ENCODE data around the gene DHRS7B. TPM values are rescaled to one million over a fixed set of nuclear protein-coding genes. Genes with fewer than 3 reads are reported as not detected.

Gene DHRS7B
- total RNA-seq, 4 donors from 2014 or later: 17.0 to 44.2 (median 37.4) TPM

DNA sequence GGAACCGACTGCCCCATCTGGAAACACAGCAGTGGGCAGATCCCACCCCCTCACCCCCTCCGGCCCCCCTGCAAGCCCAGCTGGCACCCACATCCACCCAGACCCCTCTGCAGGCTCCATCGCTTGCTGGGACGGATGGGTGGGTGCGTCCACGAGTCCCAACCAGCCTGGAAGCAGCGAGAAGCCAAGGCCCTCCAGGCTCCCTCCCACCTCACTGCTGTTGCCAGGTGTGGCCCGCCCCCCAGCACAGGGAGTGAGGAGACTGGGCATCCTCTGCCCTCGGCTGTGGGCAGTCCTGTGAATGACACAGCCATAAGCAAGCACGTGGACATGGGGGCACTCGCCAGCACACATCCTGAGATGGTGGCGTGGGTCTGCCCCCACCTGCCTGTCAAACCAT, 75.7 kb downstream of the DHRS7B start:
- peak; percentile 35 for ATAC-seq

DNA sequence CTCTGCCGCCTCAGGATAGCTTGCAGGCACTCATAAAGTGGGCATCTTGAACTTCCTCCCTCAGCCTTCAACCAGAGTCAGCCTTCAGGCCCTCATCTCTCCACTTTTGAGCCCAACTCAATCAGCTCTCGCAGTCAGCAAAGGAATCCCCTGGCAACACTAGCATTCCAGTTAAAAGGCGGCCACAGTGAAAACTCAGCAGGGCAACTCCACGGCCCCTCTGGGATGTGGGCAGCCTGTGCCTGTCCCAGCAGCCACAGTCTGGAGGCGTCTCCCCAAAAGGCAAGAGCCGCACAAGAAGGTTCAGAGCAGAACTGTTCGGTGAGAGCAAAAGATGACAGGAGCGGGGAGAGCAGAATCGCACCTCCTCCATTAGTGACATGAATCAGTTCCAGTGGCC, 78.2 kb downstream of the DHRS7B start:
- ATAC-seq: no peak
- Histone ChIP-seq H3K4me3 (no peak overlapping the region), H3K36me3 (peaks cover 0 to 34% of the 10 kb centered on the region in 2 donors), H3K27me3 (no peaks in the 10 kb centered on the region), H3K4me1 (peaks cover 0 to 87% (median 5%) of the 10 kb centered on the region in 3 donors), H3K9me3 (no peaks in the 10 kb centered on the region), H3K27ac (no peak overlapping the region)
- WGBS, 2 donors (ENCODE audit: low coverage in 1 of 2): 67% methylated on average over 1 of the region's 9 CpGs; no CpG with 5 or more reads in 1 of the 2 donors
- no peak for TF ChIP-seq EP300 (IDR thresholded peaks at IDR 0.05)
- TF ChIP-seq, protein P1, sequence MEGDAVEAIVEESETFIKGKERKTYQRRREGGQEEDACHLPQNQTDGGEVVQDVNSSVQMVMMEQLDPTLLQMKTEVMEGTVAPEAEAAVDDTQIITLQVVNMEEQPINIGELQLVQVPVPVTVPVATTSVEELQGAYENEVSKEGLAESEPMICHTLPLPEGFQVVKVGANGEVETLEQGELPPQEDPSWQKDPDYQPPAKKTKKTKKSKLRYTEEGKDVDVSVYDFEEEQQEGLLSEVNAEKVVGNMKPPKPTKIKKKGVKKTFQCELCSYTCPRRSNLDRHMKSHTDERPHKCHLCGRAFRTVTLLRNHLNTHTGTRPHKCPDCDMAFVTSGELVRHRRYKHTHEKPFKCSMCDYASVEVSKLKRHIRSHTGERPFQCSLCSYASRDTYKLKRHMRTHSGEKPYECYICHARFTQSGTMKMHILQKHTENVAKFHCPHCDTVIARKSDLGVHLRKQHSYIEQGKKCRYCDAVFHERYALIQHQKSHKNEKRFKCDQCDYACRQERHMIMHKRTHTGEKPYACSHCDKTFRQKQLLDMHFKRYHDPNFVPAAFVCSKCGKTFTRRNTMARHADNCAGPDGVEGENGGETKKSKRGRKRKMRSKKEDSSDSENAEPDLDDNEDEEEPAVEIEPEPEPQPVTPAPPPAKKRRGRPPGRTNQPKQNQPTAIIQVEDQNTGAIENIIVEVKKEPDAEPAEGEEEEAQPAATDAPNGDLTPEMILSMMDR (IDR thresholded peaks at IDR 0.05): no peak
- TF ChIP-seq POLR2AphosphoS5 (IDR thresholded peaks at IDR 0.05): no peak
- no peak for TF ChIP-seq POLR2A (IDR thresholded peaks at IDR 0.05)

More for the DNA sequence above, 75.7 kb downstream of the DHRS7B start:
- Histone ChIP-seq H3K4me1 (peaks cover 0 to 74% (median 5%) of the 10 kb centered on the region in 3 donors), H3K27me3 (no peaks in the 10 kb centered on the region), H3K27ac (no peak overlapping the region), H3K9me3 (no peaks in the 10 kb centered on the region), H3K4me3 (no peak overlapping the region), H3K36me3 (peaks cover 0 to 26% of the 10 kb centered on the region in 2 donors)
- TF ChIP-seq POLR2AphosphoS5 (IDR thresholded peaks at IDR 0.05): no peak
- TF ChIP-seq EP300 (IDR thresholded peaks at IDR 0.05): no peak
- TF ChIP-seq, protein P1 (IDR thresholded peaks at IDR 0.05): no peak
- no peak for TF ChIP-seq POLR2A (IDR thresholded peaks at IDR 0.05)
- WGBS, 2 donors (ENCODE audit: low coverage in 1 of 2): no CpG with 5 or more reads among the region's 12 CpGs

DNA sequence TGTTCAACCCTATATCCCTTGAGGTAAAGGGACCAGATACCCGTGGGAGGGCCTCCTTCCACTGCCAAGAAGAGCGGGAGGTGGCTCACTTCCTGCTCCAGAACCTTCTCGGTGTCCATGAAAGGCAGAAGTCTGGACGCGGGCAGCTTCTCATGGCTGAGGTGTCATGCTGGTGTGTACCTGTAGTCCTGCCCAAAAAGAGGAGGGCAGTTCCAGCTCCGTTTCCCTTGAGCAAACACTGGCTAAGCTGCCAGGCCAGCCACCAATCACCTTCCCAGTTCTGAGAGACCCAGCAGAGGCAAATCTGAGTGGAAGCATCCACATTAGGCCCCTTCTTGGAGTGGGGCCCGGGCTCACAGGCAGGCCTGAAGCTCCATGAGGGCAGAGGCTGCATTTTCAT, 81.6 kb downstream of the DHRS7B start:
- WGBS, 2 donors (ENCODE audit: low coverage in 1 of 2): 49 to 57% methylated on average over 1 to 3 of the region's 7 CpGs
- no peaks in the 10 kb centered on the region for H3K9me3 ChIP-seq
- peaks cover 0 to 40% of the 10 kb centered on the region in 2 donors for H3K36me3 ChIP-seq
- ATAC-seq: no peak
- H3K27me3 ChIP-seq: no peaks in the 10 kb centered on the region
- TF ChIP-seq POLR2AphosphoS5 (IDR thresholded peaks at IDR 0.05) (no peak), EP300 (IDR thresholded peaks at IDR 0.05) (no peak), POLR2A (IDR thresholded peaks at IDR 0.05) (no peak)
- TF ChIP-seq, protein P1 (IDR thresholded peaks at IDR 0.05): no peak
- H3K4me3 ChIP-seq: no peak overlapping the region
- no peak overlapping the region for H3K27ac ChIP-seq
- H3K4me1 ChIP-seq: peaks cover 0 to 87% (median 17%) of the 10 kb centered on the region in 3 donors

DNA sequence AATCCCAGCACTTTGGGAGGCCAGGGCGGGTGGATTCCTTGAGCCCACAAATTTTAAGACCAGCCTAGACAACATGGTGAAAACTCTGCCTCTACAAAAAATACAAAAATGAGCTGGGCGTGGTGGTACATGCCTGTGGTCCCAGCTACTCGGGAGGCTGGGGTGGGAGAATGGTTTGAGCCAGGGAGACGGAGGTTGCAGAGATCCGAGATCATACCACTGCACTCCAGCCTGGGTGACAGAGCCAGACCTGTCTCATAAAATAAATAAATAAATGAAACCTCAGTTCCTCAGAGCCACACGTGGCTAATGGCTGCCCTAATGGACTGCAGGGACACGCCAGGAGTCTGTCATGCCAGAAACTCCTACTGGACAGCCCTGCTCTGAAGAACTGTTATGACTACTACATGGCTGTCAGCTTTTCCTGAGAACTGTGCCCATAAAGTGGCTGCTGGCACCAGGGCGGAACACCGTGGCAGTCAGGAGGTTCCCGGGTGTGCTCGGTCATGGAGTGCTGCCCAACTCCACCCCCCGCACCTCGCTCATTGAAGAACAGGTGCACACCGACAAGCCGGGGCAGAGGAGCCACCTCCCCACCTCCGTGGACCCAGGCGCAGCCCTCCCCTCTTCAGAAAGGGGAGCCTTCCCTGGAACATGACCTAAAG, 82.9 kb downstream of the DHRS7B start:
- H3K27me3 ChIP-seq: no peaks in the 10 kb centered on the region
- H3K36me3 ChIP-seq: peaks cover 0 to 40% of the 10 kb centered on the region in 2 donors
- no peak overlapping the region for H3K4me3 ChIP-seq
- peaks cover 0 to 76% (median 17%) of the 10 kb centered on the region in 3 donors for H3K4me1 ChIP-seq
- no peak overlapping the region for H3K27ac ChIP-seq
- no peaks in the 10 kb centered on the region for H3K9me3 ChIP-seq
- TF ChIP-seq POLR2AphosphoS5 (IDR thresholded peaks at IDR 0.05): no peak
- no peak for TF ChIP-seq EP300 (IDR thresholded peaks at IDR 0.05)
- TF ChIP-seq POLR2A (IDR thresholded peaks at IDR 0.05): no peak
- TF ChIP-seq, protein P1 (IDR thresholded peaks at IDR 0.05): no peak
- WGBS, 2 donors (ENCODE audit: low coverage in 1 of 2): 60 to 63% methylated on average over 2 to 6 of the region's 17 CpGs
- no peak for ATAC-seq
